Smooth muscle cell (in vitro differentiated cells): ENCODE data around the gene COPS3. TPM values are rescaled to one million over a fixed set of nuclear protein-coding genes. Genes with fewer than 3 reads are reported as not detected.

Source experiments
- DNase-seq: peaks from one replicate; lab custom pipeline; 2025; ENCODE audit not compliant: unreplicated experiment; lab: John Stamatoyannopoulos, UW
- H2AFZ ChIP-seq: fragments of 200-600 bp; sonication (generic); 2 replicates; pipeline ENCODE4 v1.6.0; 2016; ENCODE audit warnings: antibody characterized with exemption, low read depth, mild to moderate bottlenecking
- H3F3A ChIP-seq: fragments of 200-600 bp; sonication (generic); 2 replicates; pipeline ENCODE4 v1.6.0; 2017; ENCODE audit warnings: antibody characterized with exemption, low read depth
- H3K27ac ChIP-seq: fragments of 200-600 bp; sonication (generic); 2 replicates; pipeline ENCODE4 v1.5.1; 2016; ENCODE audit warnings: low read depth, mild to moderate bottlenecking
- H3K27me3 ChIP-seq: fragments of 200-600 bp; sonication (generic); 2 replicates; pipeline ENCODE4 v1.6.1; 2016; ENCODE audit warnings: low read depth, mild to moderate bottlenecking
- H3K36me3 ChIP-seq: fragments of 200-600 bp; sonication (generic); 2 replicates; pipeline ENCODE4 v1.5.1; 2016; ENCODE audit warnings: low read depth
- H3K4me1 ChIP-seq: fragments of 200-600 bp; sonication (generic); 2 replicates; pipeline ENCODE4 v1.5.1; 2016; ENCODE audit warnings: low read depth
- H3K4me2 ChIP-seq: fragments of 200-600 bp; sonication (generic); 2 replicates; pipeline ENCODE4 v1.6.0; 2016; ENCODE audit warnings: mild to moderate bottlenecking
- H3K4me3 ChIP-seq: fragments of 200-600 bp; sonication (generic); 2 replicates; pipeline ENCODE4 v1.5.1; 2016; ENCODE audit warnings: mild to moderate bottlenecking
- H3K79me2 ChIP-seq: fragments of 200-600 bp; sonication (generic); 2 replicates; pipeline ENCODE4 v1.6.0; 2016; ENCODE audit warnings: low read depth, mild to moderate bottlenecking
- H3K9ac ChIP-seq: fragments of 200-600 bp; sonication (generic); 2 replicates; pipeline ENCODE4 v1.6.0; 2016; ENCODE audit warnings: low read depth
- H3K9me3 ChIP-seq: fragments of 200-600 bp; sonication (generic); replicated peaks from 2 replicates; pipeline ENCODE4 v1.5.1; 2016; ENCODE audit warnings: low read depth
- H4K20me1 ChIP-seq: fragments of 200-600 bp; sonication (generic); 2 replicates; pipeline ENCODE4 v1.6.0; 2016; ENCODE audit warnings: low read depth
- WGBS: methylation state at CpG from one replicate; pipeline ENCODE4 v1.1.7; 2016; ENCODE audit warnings: low lambda C conversion rate; 5-methylcytosine and 5-hydroxymethylcytosine counted together
- polyA plus RNA-seq: library from polyadenylated mRNA; unstranded; fragments of >200 nt; fragmentation: Nextera tagmentation; extraction: Ambion mirVana; gene quantifications from 2 replicates; pipeline ENCODE4 v1.2.1, GENCODE V29; 2016
- total RNA-seq: library from RNA; depleted of rRNA; stranded (reverse); fragments of >200 nt; gene quantifications from 2 replicates; pipeline ENCODE4 v1.2.3, GENCODE V29; 2014
- TF ChIP-seq, protein P1 (sequence below): fragments of 200-600 bp; sonication (generic); IDR thresholded peaks from 2 replicates; pipeline ENCODE4 v1.5.1; 2017; ENCODE audit warnings: borderline replicate concordance, mild to moderate bottlenecking, antibody characterized with exemption; ENCODE audit not compliant: insufficient read depth, poor library complexity, severe bottlenecking

The COPS3 gene
- total and polyA plus RNA-seq, 2 experiments from 2014 or later: 68.3 to 77.0 TPM

- peaks cover 17% of the 10 kb centered on the region for H3K36me3 ChIP-seq
- no peak for DNase-seq
These were observed 52.3 kb downstream of the COPS3 start for GRCh38 chr17:17228521-17229279.

DNA sequence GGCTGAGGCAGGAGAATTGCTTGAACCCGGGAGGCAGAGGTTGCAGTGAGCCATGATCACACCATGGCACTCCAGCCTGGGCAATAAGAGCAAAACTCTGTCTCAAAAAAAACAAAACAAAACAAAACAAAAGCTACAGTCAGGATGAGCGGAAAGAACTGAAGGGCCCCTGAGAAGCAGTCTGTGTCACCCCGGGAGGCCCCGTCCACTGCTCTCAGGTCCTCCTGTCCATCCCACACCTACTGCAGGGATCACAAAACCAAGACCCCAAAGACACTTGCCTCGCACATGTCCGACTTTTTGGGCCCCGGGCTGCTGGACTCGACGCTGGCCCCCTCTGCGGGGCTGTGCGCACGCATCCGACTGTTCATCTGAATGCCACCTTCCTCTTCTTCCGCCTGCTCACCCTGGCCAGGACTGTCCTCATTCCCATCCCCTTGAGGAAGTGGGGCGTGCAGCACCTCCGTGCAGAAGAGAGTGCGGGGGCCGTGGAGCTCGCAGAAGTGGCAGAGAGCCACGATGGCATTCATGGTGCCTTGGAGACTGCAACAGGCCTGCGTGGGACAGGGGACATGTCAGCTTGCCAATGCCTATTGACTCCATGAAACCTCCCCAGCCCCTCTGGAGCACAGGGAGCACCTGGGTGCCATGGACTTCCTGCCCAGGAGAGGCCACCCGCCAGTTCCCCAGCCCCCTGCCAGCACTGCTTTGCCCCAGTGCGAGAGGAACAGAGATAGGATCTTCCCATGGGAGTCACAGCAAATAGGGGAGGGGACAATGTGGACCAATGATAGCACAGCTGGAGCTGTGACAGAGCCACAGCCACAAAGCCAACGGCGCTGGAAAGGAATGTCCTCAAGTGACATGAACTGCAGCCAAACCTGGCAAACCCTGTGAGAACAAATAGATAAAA lies 53.2 kb downstream of the COPS3 start:
- Histone ChIP-seq H3K4me2 (no peak overlapping the region), H4K20me1 (peaks cover 14% of the 10 kb centered on the region), H3K4me1 (no peaks in the 10 kb centered on the region), H3K79me2 (no peaks in the 10 kb centered on the region), H3K27me3 (no peaks in the 10 kb centered on the region), H3F3A (no peaks in the 10 kb centered on the region), H2AFZ (no peak overlapping the region), H3K9me3 (no peaks in the 10 kb centered on the region), H3K9ac (no peak overlapping the region), H3K27ac (no peak overlapping the region), H3K36me3 (peaks cover 17% of the 10 kb centered on the region), H3K4me3 (no peak overlapping the region)
- TF ChIP-seq, protein P1, sequence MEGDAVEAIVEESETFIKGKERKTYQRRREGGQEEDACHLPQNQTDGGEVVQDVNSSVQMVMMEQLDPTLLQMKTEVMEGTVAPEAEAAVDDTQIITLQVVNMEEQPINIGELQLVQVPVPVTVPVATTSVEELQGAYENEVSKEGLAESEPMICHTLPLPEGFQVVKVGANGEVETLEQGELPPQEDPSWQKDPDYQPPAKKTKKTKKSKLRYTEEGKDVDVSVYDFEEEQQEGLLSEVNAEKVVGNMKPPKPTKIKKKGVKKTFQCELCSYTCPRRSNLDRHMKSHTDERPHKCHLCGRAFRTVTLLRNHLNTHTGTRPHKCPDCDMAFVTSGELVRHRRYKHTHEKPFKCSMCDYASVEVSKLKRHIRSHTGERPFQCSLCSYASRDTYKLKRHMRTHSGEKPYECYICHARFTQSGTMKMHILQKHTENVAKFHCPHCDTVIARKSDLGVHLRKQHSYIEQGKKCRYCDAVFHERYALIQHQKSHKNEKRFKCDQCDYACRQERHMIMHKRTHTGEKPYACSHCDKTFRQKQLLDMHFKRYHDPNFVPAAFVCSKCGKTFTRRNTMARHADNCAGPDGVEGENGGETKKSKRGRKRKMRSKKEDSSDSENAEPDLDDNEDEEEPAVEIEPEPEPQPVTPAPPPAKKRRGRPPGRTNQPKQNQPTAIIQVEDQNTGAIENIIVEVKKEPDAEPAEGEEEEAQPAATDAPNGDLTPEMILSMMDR: no peak
- WGBS: 97% methylated on average over 25 of the region's 25 CpGs
- no peak for DNase-seq

More at GRCh38 chr17:17228521-17229279, 52.3 kb downstream of the COPS3 start:
- Histone ChIP-seq H2AFZ (no peak overlapping the region), H3K27ac (no peak overlapping the region), H3K79me2 (peaks cover 1% of the 10 kb centered on the region), H3K4me2 (no peak overlapping the region), H3K4me1 (no peaks in the 10 kb centered on the region), H3K27me3 (no peaks in the 10 kb centered on the region), H3F3A (no peaks in the 10 kb centered on the region), H3K9ac (no peak overlapping the region), H3K4me3 (no peak overlapping the region), H4K20me1 (peaks cover 20% of the 10 kb centered on the region), H3K9me3 (no peaks in the 10 kb centered on the region)
- TF ChIP-seq, protein P1: no peak
- WGBS: 99% methylated on average over 17 of the region's 17 CpGs

DNA sequence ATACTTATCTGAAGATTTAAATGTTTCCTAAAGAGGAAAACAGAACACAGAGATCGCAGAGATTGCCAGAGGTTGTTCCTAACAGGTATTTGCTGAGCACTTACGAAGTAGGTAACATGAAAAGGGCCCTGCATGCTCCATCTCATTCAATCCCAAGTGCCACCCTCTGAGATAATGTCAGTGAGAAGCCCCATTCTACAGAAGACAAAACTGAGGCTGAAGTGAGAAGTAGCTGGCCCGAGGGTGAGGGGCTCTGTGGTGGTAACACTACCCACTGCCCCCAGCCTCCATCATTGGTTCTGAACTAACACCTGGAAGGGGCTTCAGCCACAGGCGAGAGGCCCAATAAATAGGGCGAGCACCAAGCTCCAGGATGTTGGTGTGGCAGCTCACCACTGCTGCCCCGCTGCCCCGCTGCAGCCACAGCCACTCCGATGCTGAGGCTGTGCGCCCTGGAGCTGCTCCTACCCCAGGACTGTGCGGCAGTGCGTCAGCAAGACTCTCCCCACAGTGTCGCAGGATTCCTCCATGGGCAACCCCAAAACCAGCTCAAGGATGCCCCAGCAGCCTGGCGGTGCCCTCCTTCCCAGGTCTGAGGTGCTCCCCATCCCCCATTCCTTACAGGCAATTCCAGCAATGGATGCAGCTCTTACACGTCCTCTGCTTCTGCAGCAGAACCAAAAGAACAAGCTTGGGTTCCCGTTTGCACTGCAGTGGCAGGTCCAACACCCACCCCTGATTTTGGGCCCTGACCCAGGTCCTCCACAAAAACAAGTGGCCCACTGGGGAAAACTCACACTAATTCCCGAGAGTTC lies 54.4 kb downstream of the COPS3 start:
- H3K79me2 ChIP-seq: no peaks in the 10 kb centered on the region
- TF ChIP-seq, protein P1: no peak
- 97% methylated on average over 16 of the region's 16 CpGs for whole genome bisulfite sequencing

More for the DNA sequence above, 54.4 kb downstream of the COPS3 start:
- H2AFZ ChIP-seq: no peak overlapping the region
- no peak for DNase-seq
- H3F3A ChIP-seq: no peaks in the 10 kb centered on the region
- H3K4me3 ChIP-seq: no peak overlapping the region
- H3K4me2 ChIP-seq: no peak overlapping the region
- H3K9ac ChIP-seq: no peak overlapping the region
- H3K27ac ChIP-seq: no peak overlapping the region
- no peaks in the 10 kb centered on the region for H3K27me3 ChIP-seq
- H3K9me3 ChIP-seq: no peaks in the 10 kb centered on the region
- H3K36me3 ChIP-seq: peaks cover 17% of the 10 kb centered on the region
- H4K20me1 ChIP-seq: peaks cover 2% of the 10 kb centered on the region
- H3K4me1 ChIP-seq: no peaks in the 10 kb centered on the region
